Neural progenitor cell (in vitro differentiated cells): ENCODE measurements around the gene SSUH2. TPM values are rescaled to one million over a fixed set of nuclear protein-coding genes. Genes with fewer than 3 reads are reported as not detected.
"Not testable (repeated sequence)": the region's sequence is repeated elsewhere in the genome, so short reads cannot be mapped to it uniquely, and the experiment has no call there.

Experiments
- DNase-seq: peaks from one replicate; pipeline ENCODE4 v3.0.0-alpha.2; 2016; ENCODE audit warnings: low spot score
- H2AFZ ChIP-seq: fragments of 200-600 bp; sonication (generic); replicated peaks from 2 replicates; pipeline ENCODE4 v1.6.1; 2016; ENCODE audit warnings: antibody characterized with exemption
- H3F3A ChIP-seq: fragments of 200-600 bp; sonication (generic); 2 replicates; pipeline ENCODE4 v1.6.1; 2016; ENCODE audit warnings: antibody characterized with exemption, low read depth
- H3K27ac ChIP-seq: fragments of 200-600 bp; sonication (generic); 2 replicates; pipeline ENCODE4 v1.5.1; 2016; ENCODE audit warnings: mild to moderate bottlenecking
- H3K27me3 ChIP-seq: fragments of 200-600 bp; sonication (generic); 2 replicates; pipeline ENCODE4 v1.6.1; 2016; ENCODE audit warnings: mild to moderate bottlenecking, moderate library complexity
- H3K36me3 ChIP-seq: fragments of 200-600 bp; sonication (generic); 2 replicates; pipeline ENCODE4 v1.5.1; 2016
- H3K4me1 ChIP-seq: fragments of 200-600 bp; sonication (generic); 2 replicates; pipeline ENCODE4 v1.6.1; 2016; ENCODE audit warnings: mixed run types
- H3K4me2 ChIP-seq: fragments of 200-600 bp; sonication (generic); 2 replicates; pipeline ENCODE4 v1.6.1; 2016
- H3K4me3 ChIP-seq: fragments of 200-600 bp; sonication (generic); 2 replicates; pipeline ENCODE4 v1.5.1; 2016
- H3K79me2 ChIP-seq: fragments of 200-600 bp; sonication (generic); 2 replicates; pipeline ENCODE4 v1.6.1; 2016; ENCODE audit warnings: low read depth
- H3K9ac ChIP-seq: fragments of 200-600 bp; sonication (generic); 2 replicates; pipeline ENCODE4 v1.6.1; 2016
- H3K9me3 ChIP-seq: fragments of 200-600 bp; sonication (generic); 2 replicates; pipeline ENCODE4 v1.5.1; 2016; ENCODE audit warnings: low read depth
- H4K20me1 ChIP-seq: fragments of 200-600 bp; sonication (generic); 2 replicates; pipeline ENCODE4 v1.6.1; 2016; ENCODE audit warnings: low read depth
- H3K27ac Mint-ChIP-seq: 3 replicates; pipeline ENCODE4 v1.8.0; 2021; ENCODE audit warnings: mixed read lengths
- H3K27me3 Mint-ChIP-seq: 2 replicates; pipeline ENCODE4 v1.8.0; 2022; ENCODE audit warnings: low read depth, mild to moderate bottlenecking, inconsistent platforms, moderate library complexity, mixed read lengths; ENCODE audit not compliant: insufficient read depth
- H3K36me3 Mint-ChIP-seq: 3 replicates; pipeline ENCODE4 v1.8.0; 2021; ENCODE audit warnings: mixed read lengths
- H3K4me1 Mint-ChIP-seq: 3 replicates; pipeline ENCODE4 v1.8.0; 2021; ENCODE audit warnings: mixed read lengths
- H3K4me3 Mint-ChIP-seq: 3 replicates; pipeline ENCODE4 v1.8.0; 2021; ENCODE audit warnings: mild to moderate bottlenecking, moderate library complexity, mixed read lengths
- H3K9me3 Mint-ChIP-seq: 3 replicates; pipeline ENCODE4 v1.8.0; 2020; ENCODE audit warnings: mixed read lengths
- CTCF ChIP-seq: fragments of 200-600 bp; sonication (generic); IDR thresholded peaks from 2 replicates; pipeline ENCODE4 v1.5.1; 2017; ENCODE audit warnings: antibody characterized with exemption, mild to moderate bottlenecking
- EZH2 ChIP-seq: fragments of 200-600 bp; sonication (generic); IDR thresholded peaks from 2 replicates; pipeline ENCODE4 v1.6.1; 2017; ENCODE audit warnings: antibody characterized with exemption, mild to moderate bottlenecking, moderate library complexity
- EZH2phosphoT487 ChIP-seq: fragments of 200-600 bp; sonication (generic); IDR thresholded peaks from 2 replicates; pipeline ENCODE4 v1.6.1; 2017; ENCODE audit warnings: antibody characterized with exemption
- total RNA-seq: library from RNA; depleted of rRNA; stranded (reverse); fragments of >200 nt; gene quantifications from 2 replicates; pipeline ENCODE4 v1.2.3, GENCODE V29; 2015; ENCODE audit warnings: low replicate concordance

The SSUH2 gene, protein sequence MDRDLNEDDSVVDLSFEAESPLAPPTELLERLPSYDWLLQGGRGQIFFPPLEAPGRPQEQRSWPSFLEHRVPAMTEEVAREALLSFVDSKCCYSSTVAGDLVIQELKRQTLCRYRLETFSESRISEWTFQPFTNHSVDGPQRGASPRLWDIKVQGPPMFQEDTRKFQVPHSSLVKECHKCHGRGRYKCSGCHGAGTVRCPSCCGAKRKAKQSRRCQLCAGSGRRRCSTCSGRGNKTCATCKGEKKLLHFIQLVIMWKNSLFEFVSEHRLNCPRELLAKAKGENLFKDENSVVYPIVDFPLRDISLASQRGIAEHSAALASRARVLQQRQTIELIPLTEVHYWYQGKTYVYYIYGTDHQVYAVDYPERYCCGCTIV
- total RNA-seq = 0.22 and 0.37 TPM in 2 replicates

GRCh38 chr3:8644748-8645390 lies at the start of gene SSUH2:
TSS of gene SSUH2 (minus strand) at chr3:8644798. CDS start at chr3:8644758, 40 bp downstream.
- no peaks in the 10 kb centered on the region for H3K36me3 Mint-ChIP-seq
- no peaks in the 10 kb centered on the region for H3K9me3 Mint-ChIP-seq
- Histone ChIP-seq H3F3A (no peaks in the 10 kb centered on the region), H3K79me2 (no peaks in the 10 kb centered on the region), H3K27ac (no peak within 1 kb of the TSS), H4K20me1 (no peaks in the 10 kb centered on the region), H3K4me2 (no peak within 1 kb of the TSS), H3K27me3 (no peaks in the 10 kb centered on the region), H3K9ac (no peak within 1 kb of the TSS), H2AFZ (no peak within 1 kb of the TSS), H3K36me3 (no peaks in the 10 kb centered on the region), H3K9me3 (no peaks in the 10 kb centered on the region), H3K4me3 (no peak within 1 kb of the TSS), H3K4me1 (peaks cover 1% of the 10 kb centered on the region)
- no peak for DNase-seq
- peaks cover 8% of the 10 kb centered on the region for H3K27me3 Mint-ChIP-seq
- no peak within 1 kb of the TSS for H3K27ac Mint-ChIP-seq
- H3K4me1 Mint-ChIP-seq = peaks cover 17% of the 10 kb centered on the region
- TF ChIP-seq EZH2 (no peak), CTCF (no peak), EZH2phosphoT487 (no peak)
- no peak within 1 kb of the TSS for H3K4me3 Mint-ChIP-seq

DNA sequence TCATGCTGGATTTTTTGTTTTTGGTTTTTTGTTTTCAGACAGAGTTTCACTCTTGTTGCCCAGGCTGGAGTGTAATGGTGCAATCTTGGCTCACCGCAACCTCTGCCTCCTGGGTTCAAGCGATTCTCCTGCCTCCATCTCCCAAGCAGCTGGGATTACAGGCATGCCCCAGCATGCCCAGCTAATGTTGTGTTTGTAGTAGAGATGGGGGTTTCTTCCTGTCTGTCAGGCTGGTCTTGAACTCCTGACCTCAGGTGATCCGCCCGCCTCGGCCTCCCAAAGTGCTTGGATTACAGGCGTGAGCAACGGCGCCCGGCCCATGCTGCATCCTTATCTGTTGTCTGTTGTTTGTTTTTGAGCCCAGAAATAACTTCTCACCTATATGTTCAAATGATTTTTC lies 46.7 kb upstream of the SSUH2 start:
- H3K4me1 Mint-ChIP-seq = not testable (repeated sequence)

DNA sequence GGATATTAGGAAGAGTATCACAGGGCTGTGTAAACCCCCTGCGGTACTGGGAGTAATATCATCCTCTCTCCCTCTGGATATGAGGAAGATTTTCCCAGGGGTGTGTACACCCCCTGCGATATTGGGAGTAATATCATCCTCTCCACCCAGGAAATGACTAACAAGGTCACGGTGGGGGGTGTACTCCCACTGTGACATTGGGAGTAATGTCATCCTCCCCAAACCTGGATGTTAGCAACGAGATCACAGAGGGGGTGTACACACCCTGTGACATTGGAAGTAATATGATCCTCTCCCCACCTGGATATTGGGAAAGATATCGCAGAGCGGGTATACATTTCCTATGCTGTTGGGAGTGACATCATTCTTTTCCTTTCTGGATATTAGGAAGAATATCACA lies 40.4 kb upstream of the SSUH2 start:
- H3K9me3 ChIP-seq, DNase-seq, H2AFZ ChIP-seq, H3F3A ChIP-seq, H3K4me3 Mint-ChIP-seq, H4K20me1 ChIP-seq, H3K27ac Mint-ChIP-seq, H3K36me3 ChIP-seq, H3K4me3 ChIP-seq, H3K4me2 ChIP-seq, H3K79me2 ChIP-seq, H3K27me3 Mint-ChIP-seq, H3K27ac ChIP-seq, H3K36me3 Mint-ChIP-seq, H3K9me3 Mint-ChIP-seq, H3K27me3 ChIP-seq, H3K9ac ChIP-seq: not testable (repeated sequence)
- H3K4me1 ChIP-seq = peaks cover 24% of the 10 kb centered on the region
- peaks cover 17% of the 10 kb centered on the region for H3K4me1 Mint-ChIP-seq

More for the DNA sequence above, 46.7 kb upstream of the SSUH2 start:
- H3K79me2 ChIP-seq, H3K4me1 ChIP-seq, H3K36me3 Mint-ChIP-seq, H3K9me3 Mint-ChIP-seq, DNase-seq, H3F3A ChIP-seq, H2AFZ ChIP-seq, H3K36me3 ChIP-seq, H3K27me3 ChIP-seq, H3K27ac ChIP-seq, H3K4me3 Mint-ChIP-seq, H3K27ac Mint-ChIP-seq, H3K4me2 ChIP-seq, H3K9ac ChIP-seq, H3K27me3 Mint-ChIP-seq, H3K9me3 ChIP-seq, H4K20me1 ChIP-seq, H3K4me3 ChIP-seq: not testable (repeated sequence)

- H3K36me3 Mint-ChIP-seq, H3K9me3 Mint-ChIP-seq, H4K20me1 ChIP-seq, H3K27me3 Mint-ChIP-seq, H3K27ac ChIP-seq, H3K27me3 ChIP-seq, H3K36me3 ChIP-seq, H3K79me2 ChIP-seq, H3F3A ChIP-seq, H3K4me2 ChIP-seq, H3K9me3 ChIP-seq, H3K27ac Mint-ChIP-seq, H3K4me3 ChIP-seq, H3K4me3 Mint-ChIP-seq, DNase-seq, H3K9ac ChIP-seq: not testable (repeated sequence)
- peaks cover 31% of the 10 kb centered on the region for H3K4me1 ChIP-seq
- peaks cover 22% of the 10 kb centered on the region for H3K4me1 Mint-ChIP-seq
- TF ChIP-seq CTCF = peak; percentile 26
- peak overlapping the region; percentile 63 for H2AFZ ChIP-seq
These were observed 38.4 kb upstream of the SSUH2 start for GRCh38 chr3:8682850-8683574.

DNA sequence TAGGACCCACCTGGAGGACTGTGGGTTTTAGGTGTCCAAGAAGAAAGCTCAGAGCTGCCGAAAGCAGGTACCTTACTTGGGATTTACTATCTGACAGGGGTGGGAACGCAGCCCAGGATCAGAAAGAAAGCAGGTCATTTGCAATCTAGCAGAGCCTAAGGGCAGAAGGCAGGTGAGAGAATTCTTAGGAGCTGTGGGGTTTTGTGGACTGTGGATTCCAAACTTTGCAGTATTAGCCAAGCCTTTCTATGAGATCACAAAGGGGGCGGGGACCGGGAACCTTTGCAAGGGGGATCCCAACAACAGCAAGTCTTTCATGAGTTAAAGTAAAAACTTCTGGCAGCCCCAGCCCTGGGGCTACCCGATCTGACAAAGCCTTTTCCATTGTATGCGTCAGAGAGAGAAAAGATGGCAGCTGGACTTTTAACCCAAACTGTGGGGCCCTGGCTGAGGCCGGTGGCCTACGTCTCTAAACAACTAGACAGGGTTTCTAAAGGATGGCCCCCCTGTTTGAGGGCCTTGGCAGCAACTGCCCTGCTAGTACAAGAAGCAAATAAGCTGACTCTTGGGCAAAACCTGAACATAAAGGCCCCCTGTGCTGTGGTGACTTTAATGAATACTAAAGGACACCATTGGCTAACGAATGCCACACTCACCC lies 37.4 kb upstream of the SSUH2 start:
- H3K36me3 Mint-ChIP-seq, H3K9ac ChIP-seq, H3F3A ChIP-seq, H3K9me3 ChIP-seq, H3K9me3 Mint-ChIP-seq, H3K79me2 ChIP-seq, H3K27ac Mint-ChIP-seq, H3K4me3 Mint-ChIP-seq, DNase-seq, H3K36me3 ChIP-seq, H3K27me3 Mint-ChIP-seq, H3K4me3 ChIP-seq, H3K27me3 ChIP-seq, H4K20me1 ChIP-seq: not testable (repeated sequence)
- peaks cover 25% of the 10 kb centered on the region for H3K4me1 Mint-ChIP-seq
- H3K4me1 ChIP-seq = peaks cover 31% of the 10 kb centered on the region
- H3K27ac ChIP-seq = peak overlapping the region; percentile 37
- peak overlapping the region; percentile 63 for H2AFZ ChIP-seq
- peak overlapping the region; percentile 54 for H3K4me2 ChIP-seq
